GM19025 (cell line): ENCODE measurements around the gene MED16.

Source experiments
- ATAC-seq: cut with Tn5 transposase; IDR thresholded peaks from one replicate; pipeline ENCODE4 v1.9.1; 2021; ENCODE audit warnings: mild to moderate bottlenecking, low read depth, moderate library complexity; ENCODE audit not compliant: unreplicated experiment

The MED16 gene

DNA sequence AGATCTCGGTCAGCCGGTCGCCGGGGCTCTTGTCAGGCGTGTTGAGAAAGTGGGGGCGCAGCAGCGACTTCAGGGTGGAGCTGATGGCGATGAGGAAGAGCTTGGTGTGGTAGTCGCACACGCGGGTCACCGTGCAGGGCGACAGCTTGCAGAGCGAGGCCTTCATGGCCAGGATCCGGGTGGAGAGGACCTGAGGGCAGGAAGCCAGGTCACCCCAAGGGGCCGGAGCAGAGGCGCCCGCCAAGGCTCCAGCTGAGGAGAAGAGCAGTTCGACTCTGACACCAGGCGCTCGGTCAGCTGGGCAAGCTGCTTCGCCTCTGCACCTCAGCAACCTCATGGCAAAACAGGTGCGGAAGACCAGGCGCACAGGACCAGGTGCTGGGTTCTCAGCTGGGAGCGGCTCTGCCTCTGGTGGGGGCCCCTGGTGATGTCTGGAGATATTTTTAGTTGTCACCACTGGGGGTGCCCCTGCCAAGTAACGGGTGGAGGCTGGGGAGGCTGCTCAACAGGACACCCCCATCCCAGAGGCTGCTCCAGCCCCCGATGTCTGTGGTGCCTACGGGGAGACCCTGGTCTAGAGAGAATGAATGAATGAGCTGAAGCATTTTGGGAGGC is 17.6 kb downstream of the MED16 start:
- ATAC-seq: no peak

DNA sequence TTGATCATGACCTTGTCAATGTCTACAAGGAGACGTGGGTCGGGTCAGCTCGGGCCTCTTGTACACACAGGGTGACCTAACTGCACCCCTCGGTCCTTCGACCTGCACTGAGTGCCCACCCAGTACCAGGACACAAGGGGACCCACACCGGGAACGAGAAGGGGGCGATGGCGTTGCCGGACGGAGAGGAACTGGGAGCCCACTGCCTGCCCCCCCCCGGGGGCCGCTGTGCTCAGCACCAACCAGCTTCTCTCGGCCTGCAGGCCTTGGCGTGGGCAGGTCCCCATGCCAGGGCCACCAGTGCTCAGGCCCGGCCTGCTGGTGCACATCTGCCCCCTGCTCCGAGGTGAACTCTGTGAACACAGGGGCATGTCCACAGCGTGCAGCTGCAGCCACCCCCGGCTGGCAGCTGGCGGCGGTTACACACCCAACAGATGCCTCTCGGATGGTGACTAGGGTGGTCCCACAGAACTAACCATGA is 19.4 kb downstream of the MED16 start:
- ATAC-seq: no peak

DNA sequence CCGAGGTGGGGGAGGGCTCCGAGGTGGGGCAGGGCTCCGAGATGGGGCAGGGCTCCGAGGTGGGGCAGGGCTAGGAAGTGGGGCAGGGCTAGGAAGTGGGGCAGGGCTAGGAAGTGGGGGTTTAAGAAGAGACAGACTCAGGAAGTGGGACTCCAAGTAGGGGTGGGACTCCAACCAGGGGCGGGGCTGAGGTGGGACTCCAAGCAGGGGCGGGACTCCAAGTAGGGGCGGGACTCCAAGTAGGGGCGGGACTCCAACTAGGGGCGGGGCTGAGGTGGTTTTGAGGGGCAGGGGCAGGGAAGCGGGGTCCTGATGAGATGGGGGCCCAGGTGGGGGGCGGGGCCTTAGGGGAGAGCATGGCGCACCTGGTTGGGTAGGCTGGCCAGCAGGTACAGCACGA is 19.9 kb downstream of the MED16 start:
- ATAC-seq: no peak

DNA sequence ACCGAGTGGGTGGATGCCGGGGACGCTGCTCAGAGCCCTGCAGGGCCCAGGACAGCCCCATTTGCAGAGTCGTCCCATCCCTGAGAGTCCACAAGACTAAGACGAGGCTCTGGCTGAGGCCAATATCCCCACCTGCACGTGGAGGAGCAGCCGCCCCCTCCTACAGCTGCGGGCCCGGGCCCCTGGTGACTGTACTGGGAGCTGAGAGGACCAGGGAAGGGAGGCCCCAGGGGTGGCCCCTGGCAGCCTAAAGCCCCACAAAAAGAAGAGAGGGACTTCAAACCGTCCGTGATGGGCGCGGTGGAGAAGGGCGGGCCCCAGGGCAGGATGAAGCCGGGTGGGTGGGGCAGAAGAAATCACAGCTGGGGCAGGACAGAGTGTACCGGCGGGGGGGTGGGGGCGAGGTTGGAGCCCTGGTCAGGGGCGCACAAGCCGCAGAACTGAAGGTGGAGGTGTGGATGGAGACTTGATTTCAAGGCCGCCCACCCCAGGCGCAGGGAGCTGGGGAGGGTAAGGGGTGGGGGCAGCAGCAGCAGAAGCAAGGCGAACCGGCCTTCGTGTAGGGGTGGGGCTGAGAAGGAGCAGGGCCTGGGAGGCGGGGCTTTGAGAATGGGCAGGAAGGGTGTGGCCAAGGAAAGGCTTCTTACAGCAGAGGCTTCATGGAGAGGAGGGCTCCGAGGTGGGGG is 20.6 kb downstream of the MED16 start:
- no peak for ATAC-seq

DNA sequence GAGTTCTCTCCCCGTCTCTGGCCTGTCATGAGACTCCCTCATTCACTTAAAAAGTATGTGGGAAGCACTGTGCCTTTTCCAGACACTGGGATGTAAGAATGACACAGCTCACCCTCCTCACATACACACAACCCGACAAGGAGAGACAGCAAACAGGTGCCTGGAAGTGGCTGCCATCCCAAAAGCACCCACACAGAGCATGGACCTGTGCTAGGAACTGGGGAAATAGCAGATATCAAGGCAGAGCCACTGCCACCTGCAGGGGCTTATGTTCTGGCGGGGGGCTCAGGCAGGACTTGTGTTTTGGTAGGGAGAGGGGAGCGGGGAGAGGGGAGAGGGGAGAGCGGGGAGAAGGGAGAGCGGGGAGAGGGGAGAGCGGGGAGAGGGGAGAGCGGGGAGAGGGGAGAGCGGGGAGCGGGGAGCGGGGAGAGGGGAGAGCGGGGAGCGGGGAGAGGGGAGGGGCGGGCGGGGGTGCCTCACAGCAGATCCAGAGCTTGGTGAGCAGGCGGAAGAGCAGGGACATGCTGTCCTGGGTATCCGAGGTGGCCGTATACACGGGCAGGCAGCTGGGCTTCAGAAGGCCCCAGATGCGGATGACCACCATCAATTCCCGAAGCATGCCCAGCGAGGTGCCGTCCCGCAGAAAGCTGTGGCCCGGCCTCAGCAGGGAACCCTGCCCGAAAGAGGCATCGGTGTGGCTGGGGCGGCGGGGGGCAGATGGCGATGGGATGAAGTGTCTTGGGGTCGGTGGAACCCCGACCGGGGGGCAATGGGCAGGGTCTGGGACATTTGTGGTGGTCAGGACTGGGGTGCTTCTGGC is 21.3 kb downstream of the MED16 start:
- no peak for ATAC-seq

DNA sequence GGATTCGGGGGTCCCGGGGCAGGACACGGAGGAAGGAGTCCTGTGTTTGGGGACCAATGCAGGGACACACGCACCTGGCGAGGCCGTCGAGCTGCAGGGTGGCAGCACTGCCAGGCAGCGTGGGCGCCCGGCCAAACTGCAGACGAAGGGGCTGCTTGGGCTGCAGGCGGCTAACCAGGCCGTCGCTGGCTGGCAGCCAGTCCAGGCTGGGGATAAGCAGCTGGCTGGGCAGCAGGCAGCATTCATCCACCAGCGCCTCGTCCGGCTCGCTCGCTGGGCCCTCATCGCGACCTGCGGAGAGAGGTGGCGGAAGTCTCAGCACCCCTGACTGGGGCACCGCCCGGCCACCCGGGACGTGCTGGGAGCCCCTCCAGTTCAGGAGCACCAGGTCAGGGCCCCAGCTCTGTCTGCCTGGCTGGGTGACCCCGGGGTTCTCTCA is 22.0 kb downstream of the MED16 start:
- ATAC-seq: no peak

DNA sequence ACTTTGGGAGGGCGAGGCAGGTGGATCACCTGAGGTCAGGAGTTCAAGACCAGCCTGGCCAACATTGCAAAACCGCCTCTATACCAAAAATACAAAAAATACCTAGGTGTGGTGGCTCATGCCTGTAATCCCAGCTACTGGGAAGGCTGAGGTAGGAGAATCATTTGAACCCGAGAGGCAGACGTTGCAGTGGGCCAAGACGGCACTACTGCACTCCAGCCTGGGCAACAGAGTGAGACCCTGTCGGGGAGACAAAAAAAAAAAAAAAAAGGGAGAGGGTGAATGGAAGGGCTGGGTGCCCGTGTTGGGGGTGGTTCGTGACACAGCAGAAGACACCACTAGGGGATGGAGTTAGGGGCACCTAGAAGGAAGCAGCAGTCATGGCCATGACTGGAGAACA is 22.7 kb downstream of the MED16 start:
- ATAC-seq: no peak

DNA sequence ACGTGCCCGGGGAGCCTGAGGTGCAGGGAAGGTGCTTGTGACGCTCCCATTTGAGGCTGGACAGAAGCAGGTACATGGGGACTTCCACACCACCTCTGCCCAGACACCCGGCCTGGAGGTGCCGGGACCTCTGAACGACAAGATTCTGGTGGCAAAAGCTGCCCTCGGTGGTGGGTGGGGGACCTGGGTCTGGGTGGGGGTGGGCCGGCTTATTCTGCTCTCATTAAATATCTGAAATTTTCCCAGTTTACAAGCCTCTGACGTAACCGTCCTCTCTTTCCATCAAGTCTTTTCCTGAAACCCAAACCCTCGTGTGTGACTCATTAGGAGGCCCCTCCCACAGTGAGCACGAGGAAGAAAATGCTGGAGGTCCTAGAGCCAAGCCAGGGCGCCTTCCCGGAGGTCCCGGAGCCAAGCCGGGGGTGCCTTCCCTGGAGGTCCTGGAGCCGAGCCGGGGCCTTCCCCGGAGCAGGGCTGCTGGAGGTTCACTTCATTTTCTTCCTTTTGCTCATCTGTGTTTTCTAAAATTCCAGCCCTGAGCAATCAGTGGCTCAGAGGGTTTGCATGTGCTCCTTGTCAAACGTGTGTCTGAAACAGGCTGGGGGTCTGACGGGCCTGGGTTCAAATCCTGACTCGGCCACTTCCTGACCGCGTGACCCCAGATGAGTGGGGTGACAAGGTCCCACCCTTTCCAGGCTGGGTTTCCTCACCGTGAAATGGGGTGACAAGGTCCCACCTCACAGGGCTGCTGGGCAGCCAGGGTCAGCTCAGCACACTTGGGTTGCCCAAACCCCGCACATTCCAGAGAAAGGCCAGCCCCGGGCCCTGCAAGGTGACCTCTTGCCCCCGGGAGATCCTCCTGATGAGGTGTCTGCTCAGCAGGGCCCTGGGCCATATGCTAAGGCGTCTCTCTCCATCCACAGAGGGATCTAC is 23.5 kb downstream of the MED16 start:
- ATAC-seq: no peak

DNA sequence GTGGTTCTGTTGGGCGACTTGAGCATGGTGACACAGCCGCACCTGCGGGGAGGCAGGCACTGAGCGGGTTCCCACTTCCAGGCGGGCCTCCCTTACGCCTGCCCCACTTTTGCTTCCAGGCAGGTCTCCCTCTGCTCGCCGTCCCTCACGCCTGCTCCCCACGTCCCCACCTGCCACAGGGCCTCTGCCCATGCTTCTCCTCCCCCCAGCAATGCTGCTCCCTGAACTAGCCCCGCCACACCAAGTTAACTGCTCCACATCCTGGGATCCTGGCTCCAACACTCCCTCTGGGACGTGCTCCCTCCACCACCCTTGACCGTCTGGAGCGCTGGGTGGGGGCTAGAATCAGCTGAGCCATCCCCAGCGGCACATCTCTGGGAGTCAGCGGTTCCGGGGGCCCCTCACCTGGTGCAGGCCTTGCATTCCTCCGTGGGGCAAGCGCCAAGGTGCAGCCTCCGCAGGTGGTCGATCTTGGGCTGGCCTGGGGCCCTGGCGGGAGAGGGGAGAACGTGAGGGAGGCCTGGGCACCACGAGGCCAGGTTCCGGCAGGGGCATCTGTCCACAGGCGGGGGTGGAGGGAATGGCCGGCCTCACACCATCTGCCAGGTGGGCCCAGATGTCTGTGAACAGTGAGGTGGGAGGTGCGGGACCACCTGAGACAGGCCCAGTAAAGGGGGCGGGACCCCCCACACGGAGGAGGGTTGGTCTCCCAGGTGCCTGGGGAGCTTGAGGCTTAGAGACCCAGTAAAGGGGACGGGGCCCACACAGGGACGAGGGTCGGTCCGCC is 24.3 kb downstream of the MED16 start:
- ATAC-seq: no peak

DNA sequence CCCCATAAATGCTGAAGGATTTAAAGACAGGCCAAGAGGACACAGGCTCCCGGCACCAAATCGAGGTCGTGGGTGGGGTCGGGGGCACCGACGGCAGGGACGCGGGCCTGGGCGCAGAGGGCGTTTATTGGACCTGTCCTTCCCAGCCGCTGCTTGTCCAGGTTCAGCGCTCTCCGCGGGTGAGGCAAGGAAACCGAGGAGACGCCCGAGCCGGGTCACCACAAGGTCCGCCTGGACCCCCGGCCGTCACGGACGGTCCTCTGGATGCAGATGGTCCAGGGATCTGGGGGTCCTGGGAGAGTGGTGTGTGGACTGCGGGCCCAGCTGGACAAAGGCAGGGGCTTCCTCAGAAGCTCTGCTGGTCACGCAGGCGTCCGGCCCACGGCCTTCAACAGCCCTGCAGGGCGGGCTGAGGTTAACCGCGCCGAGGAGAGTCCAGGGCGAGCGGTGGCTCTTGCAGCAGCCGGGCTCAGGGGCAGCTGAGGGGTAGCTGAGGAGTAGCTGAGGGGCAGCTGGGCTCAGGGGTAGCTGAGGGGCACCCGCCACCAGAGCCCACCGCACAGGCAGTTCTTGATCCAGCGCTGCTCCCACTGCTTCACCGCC is 25.0 kb downstream of the MED16 start:
- no peak for ATAC-seq

DNA sequence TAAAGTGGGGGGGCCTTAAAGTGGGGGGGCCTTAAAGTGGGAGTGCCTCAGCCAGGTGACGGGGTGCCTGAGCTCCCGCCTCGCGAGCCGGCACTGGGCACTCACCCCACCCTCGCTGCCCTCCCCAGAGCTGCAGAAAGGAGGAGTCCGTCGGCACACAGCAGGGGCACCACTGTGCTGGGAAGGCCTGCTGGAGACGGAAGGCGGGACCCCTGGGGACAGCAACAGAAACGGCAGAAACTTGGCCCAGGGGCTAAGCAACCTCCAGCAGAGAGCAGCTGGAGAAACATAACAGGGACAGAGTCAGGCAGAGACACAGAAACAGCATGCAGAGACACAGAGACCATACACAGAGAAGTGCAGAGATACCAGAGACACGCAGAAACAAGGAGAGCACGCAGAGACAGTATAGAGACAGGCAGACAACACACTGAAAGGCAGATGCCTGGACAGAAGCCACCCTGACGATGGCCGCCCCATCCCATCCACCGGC is 25.6 kb downstream of the MED16 start:
- ATAC-seq: no peak

DNA sequence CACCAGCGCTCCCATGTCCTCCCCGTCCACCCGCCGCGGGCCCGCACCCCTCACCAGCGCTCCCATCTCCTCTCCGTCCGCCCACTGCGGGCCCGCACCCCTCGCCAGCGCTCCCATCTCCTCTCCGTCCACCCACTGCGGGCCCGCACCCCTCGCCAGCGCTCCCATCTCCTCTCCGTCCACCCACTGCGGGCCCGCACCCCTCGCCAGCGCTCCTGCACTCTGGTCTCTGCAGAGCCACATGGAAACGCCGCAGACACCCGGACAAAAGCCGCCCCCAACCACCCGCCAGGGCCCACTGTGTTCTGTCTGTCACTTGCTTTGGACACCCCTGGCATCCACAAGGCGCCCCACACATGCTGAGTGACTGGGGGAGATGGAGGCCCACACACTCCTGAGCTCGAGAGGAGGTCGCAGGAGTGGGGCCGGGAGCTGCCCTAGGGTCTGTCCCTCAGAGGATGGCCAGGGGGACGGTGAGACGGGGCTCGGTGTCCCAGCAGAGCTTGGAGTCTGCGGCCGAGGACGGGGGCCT is 26.2 kb downstream of the MED16 start:
- no peak for ATAC-seq

DNA sequence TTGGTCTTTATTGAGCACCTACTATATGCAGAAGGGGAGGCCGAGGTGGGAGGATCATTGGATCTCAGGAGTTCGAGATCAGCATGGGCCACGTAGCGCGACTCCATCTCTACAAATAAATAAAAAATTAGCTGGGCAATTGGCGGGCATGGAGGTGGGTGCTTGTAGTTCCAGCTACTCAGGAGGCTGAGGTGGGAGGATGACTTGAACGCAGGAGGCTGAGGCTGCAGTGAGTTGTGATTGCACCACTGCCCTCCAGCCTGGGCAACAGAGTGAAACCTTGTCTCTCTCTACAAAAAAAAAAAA is 29.7 kb downstream of the MED16 start:
- no peak for ATAC-seq

DNA sequence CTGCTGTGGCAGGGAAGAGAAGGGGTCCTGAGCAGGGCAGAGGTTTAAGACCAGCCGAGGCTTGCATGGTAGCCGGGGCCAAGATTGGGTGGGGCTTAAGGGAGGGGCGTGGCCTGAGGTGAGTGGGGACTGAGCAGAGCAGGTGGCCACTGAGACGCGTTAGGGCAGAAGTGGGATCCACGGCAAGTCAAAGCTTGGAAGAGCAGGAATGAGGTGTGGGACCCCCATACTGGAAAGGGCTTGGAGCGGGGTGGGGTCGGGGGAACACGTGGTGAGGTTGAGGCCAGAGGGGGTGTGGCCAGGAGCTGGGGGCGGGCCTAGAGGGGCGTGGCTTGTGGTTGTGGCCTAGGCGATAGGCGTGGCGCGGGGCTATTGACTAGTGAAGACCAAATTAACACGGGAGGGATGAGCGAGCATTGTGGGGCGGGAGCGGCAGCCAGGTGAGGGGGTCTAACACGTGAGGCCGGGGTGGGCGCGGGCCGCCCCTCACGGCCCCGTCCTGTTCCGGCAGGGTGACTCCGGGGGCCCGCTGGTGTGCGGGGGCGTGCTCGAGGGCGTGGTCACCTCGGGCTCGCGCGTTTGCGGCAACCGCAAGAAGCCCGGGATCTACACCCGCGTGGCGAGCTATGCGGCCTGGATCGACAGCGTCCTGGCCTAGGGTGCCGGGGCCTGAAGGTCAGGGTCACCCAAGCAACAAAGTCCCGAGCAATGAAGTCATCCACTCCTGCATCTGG is 30.2 kb downstream of the MED16 start:
- ATAC-seq: no peak

DNA sequence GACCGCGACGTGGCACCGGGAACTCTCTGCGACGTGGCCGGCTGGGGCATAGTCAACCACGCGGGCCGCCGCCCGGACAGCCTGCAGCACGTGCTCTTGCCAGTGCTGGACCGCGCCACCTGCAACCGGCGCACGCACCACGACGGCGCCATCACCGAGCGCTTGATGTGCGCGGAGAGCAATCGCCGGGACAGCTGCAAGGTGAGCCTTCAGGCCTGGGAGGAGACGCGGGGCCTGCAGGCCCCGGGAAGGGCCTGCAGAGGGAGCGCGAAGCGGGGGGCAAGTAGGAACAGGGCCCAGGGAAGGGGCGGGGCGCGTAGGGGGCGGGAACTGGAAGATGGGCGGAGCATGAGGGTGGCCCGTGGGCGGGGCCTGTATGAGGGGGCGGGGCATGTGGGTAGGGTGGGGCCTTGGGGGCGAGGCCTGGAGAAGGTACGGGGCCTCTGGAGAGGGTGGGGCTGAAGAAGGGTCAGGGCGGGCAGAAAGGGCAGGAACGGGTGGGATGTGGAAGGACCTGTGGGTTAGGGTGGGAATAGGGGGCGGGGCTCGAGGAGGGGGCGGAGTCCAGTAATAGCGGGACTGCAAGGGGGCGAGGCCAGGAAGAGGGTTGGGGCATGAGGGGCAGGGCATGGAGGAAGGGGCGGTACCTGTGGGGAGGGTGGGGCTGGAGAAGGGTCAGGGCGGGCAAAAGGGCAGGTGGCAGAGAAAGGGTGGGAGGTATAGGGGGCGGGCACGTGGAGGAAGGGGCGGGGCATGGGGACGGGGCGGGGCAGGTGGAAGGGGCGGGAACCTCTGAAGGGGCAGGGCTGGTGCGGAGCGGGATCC is 31.0 kb downstream of the MED16 start:
- ATAC-seq: no peak

DNA sequence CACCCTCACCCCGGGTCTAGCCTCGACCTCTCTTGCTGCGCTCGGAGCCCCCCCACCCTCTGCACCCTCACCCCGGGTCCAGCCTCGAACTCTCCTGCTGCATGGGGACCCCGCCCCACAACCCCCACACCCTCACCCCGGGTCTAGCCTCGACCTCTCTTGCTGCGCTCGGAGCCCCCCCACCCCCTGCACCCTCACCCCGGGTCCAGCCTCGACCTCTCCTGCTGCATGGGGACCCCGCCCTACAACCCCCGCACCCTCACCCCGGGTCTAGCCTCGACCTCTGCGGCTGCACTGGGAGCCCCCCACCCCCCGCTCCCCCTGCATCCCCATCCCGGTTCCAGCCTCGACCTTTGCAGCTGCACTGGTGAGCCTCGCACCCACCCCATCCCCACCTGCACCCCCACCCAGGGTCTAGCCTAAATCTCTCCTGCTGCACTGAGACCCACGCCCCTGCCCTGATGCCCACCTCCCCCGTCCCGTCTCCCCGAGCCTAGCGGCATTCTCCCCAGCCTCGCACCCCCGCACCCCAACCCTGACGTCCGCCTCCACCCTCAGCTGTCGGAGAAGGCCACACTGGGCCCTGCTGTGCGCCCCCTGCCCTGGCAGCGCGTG is 31.7 kb downstream of the MED16 start:
- no peak for ATAC-seq
